Activated T-helper 17 cell treated with anti-CD3 and anti-CD28 coated beads, Interleukin-2, amount 50 U/mL, for 72 hours (primary cell): ENCODE data around the gene CBFB. TPM values are rescaled to one million over a fixed set of nuclear protein-coding genes. Genes with fewer than 3 reads are reported as not detected.

ENCODE experiments used
- ATAC-seq: fragments of 150-1000 bp; cut with Tn5 transposase; replicated peaks from 2 replicates; pipeline ENCODE4 v1.10.0; 2021; ENCODE audit warnings: mild to moderate bottlenecking, moderate library complexity
- H3K27ac Mint-ChIP-seq: one replicate; pipeline ENCODE4 v1.8.0; 2022; ENCODE audit warnings: mixed read lengths
- H3K27me3 Mint-ChIP-seq: one replicate; pipeline ENCODE4 v1.8.0; 2022; ENCODE audit warnings: mixed read lengths
- H3K36me3 Mint-ChIP-seq: one replicate; pipeline ENCODE4 v1.8.0; 2022; ENCODE audit warnings: low read depth, mild to moderate bottlenecking, mixed read lengths
- H3K4me1 Mint-ChIP-seq: one replicate; pipeline ENCODE4 v1.8.0; 2022; ENCODE audit warnings: mixed read lengths
- H3K4me3 Mint-ChIP-seq: one replicate; pipeline ENCODE4 v1.8.0; 2022; ENCODE audit warnings: mild to moderate bottlenecking, mixed read lengths
- H3K9me3 Mint-ChIP-seq: one replicate; pipeline ENCODE4 v1.8.0; 2022; ENCODE audit warnings: mixed read lengths
- total RNA-seq, 2 donors: library from RNA; stranded (reverse); gene quantifications; one replicate each; pipeline ENCODE4 v1.2.3, GENCODE V29; 2022

CBFB gene
- total RNA-seq, 2 donors from 2014 or later, result 115 to 214 TPM

DNA sequence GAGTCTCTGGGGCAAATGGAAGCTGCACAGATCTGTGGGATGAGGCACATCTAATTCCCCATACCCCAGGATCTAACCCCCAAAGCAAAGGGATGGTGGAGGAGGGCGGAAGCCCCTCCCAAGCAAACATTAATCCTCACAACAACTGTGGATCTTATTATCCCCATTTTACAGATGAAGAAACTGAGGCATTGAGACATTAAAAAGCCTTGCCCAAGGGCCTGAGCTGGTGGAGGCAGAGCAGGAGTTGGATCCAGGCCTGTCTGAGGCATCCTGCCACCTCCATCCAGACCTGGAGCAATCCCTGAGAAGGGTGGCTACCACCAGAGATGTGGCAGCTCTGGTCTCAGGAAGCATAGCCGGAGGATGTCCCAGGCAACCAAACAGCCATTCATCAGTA, 17.7 kb upstream of the CBFB start:
- peaks cover 11% of the 10 kb centered on the region for H3K36me3 Mint-ChIP-seq
- H3K9me3 Mint-ChIP-seq, result no peaks in the 10 kb centered on the region
- no peaks in the 10 kb centered on the region for H3K27me3 Mint-ChIP-seq
- ATAC-seq, result no peak
- H3K4me3 Mint-ChIP-seq, result peak overlapping the region; percentile 84
- H3K27ac Mint-ChIP-seq, result peak overlapping the region; percentile 7
- peaks cover 14% of the 10 kb centered on the region for H3K4me1 Mint-ChIP-seq

DNA sequence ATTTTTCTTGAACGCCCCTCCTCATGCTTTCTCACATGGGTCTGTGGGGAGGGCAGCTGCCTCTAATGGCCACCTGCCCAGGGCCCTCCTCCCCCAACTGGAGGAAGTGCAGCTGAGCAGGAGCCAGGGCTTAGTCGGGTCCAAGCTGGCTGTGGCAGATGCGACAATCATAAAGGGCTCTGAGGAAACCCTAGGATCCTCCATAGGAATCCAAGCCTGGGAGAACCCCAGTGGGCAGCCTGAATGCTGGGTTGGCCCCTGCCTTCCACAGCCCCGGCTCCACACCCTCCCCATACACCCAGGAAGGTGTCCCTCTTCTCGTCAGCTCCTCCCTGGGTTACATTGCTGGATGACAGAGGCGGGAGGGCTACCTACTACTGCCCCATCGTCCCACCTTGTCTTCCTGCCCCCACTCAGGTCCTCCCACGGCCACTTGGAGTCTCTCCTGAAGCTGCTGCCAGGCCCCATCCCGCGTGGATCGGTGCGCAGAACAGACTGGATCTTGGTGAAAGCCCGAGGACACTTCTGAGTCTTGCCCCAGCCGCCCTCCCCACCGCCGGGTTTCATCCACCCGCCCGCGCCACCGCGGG, 15.6 kb upstream of the CBFB start:
- peaks cover 11% of the 10 kb centered on the region for H3K36me3 Mint-ChIP-seq
- ATAC-seq, result peak; percentile 2
- H3K27me3 Mint-ChIP-seq, result no peaks in the 10 kb centered on the region
- peak overlapping the region; percentile 84 for H3K4me3 Mint-ChIP-seq
- peak overlapping the region; percentile 89 for H3K27ac Mint-ChIP-seq
- H3K9me3 Mint-ChIP-seq, result no peaks in the 10 kb centered on the region
- H3K4me1 Mint-ChIP-seq, result peaks cover 9% of the 10 kb centered on the region

DNA sequence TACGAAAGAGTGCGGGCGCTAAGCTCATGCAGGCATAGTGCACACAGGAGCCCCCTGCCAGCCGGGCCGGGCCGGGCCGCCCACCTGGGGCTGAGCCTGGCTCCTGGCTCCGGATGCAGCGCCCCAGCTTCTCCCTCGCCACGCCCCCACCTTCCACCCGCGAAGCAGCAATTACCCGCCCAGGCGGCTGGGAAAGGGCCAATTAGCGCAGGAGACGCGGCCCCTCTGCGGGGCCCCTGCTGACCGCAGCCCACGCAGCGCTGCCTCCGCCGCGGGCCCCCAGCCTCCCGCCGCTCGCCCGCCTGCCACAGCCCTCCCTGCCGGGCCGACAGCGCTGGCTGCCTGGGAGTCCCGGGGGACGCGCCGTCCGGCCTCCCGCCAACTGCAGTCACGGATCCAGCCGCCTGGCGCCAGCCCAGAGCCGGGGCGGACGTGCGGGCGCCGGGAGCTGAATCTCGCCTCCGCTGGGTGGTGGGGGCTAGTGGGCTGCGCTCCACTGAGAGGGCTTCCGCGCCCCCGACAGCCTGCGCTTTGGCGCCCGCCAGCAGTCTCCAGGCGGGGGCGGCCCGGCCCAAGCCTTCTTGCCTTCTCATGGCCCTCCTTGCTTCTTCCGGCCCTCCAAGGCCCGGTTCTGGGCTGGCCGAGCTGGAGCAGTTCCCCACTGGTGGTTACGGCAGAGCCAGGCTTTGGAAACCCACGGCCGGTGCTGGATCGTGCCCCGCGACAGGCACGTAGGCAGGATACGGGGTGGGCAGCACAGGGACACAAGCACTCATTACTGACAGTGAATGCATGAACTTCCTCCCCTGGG, 14.9 kb upstream of the CBFB start:
- Mint-ChIP-seq H3K36me3 (peaks cover 11% of the 10 kb centered on the region), H3K27ac (peak overlapping the region; percentile 89), H3K4me1 (peaks cover 9% of the 10 kb centered on the region), H3K27me3 (no peaks in the 10 kb centered on the region), H3K4me3 (peak overlapping the region; percentile 84), H3K9me3 (no peaks in the 10 kb centered on the region)
- ATAC-seq, result peak; percentile 66

DNA sequence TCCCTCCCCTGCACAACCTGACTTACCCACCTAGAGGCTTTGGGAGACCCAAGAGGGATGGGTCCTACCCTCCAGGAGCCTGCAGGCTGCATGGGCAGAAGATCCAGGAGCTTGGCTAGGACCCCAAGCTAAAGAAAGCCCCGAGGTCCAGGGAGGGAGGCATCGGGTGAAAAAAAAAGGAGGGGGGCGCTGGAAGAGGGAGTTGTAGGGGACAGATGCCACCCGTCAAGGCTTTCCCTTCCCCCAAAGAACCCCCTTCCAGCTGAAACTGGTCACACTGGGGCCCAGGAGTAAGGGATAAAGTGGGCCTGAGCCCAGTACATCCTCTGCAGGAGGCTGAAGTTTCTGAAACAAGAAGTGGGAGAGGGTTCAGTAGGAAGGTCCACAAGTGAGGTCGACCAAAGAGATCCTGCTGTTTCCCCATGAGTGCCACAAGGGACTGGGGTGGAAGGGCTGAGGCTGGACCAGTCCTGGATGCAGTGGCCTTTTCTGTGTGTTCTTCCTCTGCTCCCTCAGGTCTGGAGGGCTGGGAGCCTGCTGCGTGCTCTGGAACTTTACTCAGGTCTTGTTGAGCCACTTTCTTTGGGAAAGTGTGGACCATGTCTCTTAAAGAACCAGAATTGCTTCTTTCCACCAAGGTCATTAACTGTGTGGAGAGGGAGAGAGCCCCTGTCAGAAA, 14.2 kb upstream of the CBFB start:
- no peak for ATAC-seq

GRCh38 chr16:67015313-67015731, 13.6 kb upstream of the CBFB start:
- no peaks in the 10 kb centered on the region for H3K27me3 Mint-ChIP-seq
- H3K4me1 Mint-ChIP-seq, result peaks cover 9% of the 10 kb centered on the region
- H3K36me3 Mint-ChIP-seq, result peaks cover 11% of the 10 kb centered on the region
- peak overlapping the region; percentile 84 for H3K4me3 Mint-ChIP-seq
- no peaks in the 10 kb centered on the region for H3K9me3 Mint-ChIP-seq
- H3K27ac Mint-ChIP-seq, result no peak overlapping the region
- ATAC-seq, result no peak

More for the DNA sequence above, 14.2 kb upstream of the CBFB start:
- H3K36me3 Mint-ChIP-seq, result peaks cover 11% of the 10 kb centered on the region
- H3K27ac Mint-ChIP-seq, result peak overlapping the region; percentile 87
- H3K4me3 Mint-ChIP-seq, result peak overlapping the region; percentile 84
- no peaks in the 10 kb centered on the region for H3K27me3 Mint-ChIP-seq
- H3K9me3 Mint-ChIP-seq, result no peaks in the 10 kb centered on the region
- peaks cover 9% of the 10 kb centered on the region for H3K4me1 Mint-ChIP-seq

DNA sequence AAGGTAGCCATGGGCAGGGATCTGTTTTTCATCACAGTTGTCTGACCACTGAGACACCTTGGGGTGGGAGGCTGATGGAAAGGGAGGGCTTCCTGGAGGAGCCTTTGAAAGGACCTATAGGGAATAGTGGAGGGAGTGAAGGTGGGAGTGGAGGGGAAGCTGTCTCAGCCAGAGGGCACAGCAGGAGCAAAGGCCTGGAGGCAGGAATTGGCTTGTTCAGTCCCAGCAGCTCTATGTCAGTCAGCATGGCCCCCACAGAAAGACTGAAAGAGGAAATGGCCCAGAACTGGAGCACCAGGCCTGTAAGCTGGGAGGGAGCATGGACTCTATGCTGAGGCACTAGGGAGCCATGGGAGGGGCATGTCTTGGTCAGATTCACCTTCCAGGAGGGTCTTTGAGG, 12.8 kb upstream of the CBFB start:
- peaks cover 5% of the 10 kb centered on the region for H3K36me3 Mint-ChIP-seq
- ATAC-seq, result no peak
- no peaks in the 10 kb centered on the region for H3K27me3 Mint-ChIP-seq

DNA sequence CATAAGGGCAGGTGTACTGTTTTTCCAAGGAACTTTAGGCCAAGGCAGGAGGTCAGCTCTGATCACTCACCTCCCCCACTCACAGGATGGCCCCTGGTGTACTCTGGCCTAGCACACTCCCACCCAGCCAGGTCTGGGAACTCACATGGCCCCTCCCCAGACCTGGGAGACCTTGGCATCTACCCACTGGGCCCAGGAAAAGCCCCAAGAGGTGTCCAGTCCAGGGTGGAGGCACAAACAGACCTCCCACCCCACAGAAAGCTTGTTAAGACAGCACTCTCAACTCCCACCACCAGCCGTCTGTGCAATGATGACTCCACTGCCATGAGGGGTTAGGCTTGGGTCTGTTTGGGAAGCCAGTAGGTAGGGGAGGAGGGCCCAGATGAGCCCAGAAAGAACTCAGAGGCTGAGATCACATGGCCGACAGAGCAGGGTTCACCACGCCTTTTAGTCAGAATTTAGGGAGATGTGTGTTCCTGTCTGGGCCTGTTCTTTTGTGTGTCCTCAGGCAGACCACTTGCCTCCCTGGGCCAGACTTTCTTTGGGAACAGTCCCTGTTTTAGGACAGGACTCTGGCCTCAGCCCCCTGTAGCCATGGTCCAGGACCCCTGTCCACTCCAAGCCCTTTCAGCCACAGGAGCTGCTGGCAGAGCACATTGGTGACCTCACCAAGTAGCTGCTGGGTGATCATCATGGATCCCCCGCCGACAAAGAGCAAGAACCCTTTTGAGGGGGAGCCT, 12.1 kb upstream of the CBFB start:
- ATAC-seq, result no peak
- Mint-ChIP-seq H3K27me3 (no peaks in the 10 kb centered on the region), H3K4me1 (peaks cover 7% of the 10 kb centered on the region), H3K4me3 (no peak overlapping the region), H3K9me3 (no peaks in the 10 kb centered on the region), H3K36me3 (peaks cover 5% of the 10 kb centered on the region), H3K27ac (peak overlapping the region; percentile 32)

More for the DNA sequence above, 12.8 kb upstream of the CBFB start:
- H3K4me3 Mint-ChIP-seq, result no peak overlapping the region
- H3K4me1 Mint-ChIP-seq, result peaks cover 7% of the 10 kb centered on the region
- H3K27ac Mint-ChIP-seq, result peak overlapping the region; percentile 32
- H3K9me3 Mint-ChIP-seq, result no peaks in the 10 kb centered on the region

DNA sequence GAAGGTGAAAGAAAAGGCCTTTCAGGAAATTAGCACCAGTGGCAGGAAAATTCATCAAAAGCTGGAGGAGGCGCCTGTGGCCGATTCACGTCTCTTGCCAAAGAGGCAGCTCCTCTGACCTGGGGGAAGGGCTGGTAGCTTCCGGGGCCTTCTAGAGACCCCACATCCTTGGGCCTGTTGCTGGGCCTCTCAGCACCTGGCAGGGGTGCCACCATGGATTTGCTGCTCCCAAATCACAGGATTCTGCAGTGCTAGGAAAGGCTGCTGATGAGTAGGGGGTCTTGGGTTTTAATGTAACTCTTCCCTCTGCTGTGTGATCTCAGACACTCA, 11.6 kb upstream of the CBFB start:
- no peaks in the 10 kb centered on the region for H3K9me3 Mint-ChIP-seq
- no peak overlapping the region for H3K27ac Mint-ChIP-seq

DNA sequence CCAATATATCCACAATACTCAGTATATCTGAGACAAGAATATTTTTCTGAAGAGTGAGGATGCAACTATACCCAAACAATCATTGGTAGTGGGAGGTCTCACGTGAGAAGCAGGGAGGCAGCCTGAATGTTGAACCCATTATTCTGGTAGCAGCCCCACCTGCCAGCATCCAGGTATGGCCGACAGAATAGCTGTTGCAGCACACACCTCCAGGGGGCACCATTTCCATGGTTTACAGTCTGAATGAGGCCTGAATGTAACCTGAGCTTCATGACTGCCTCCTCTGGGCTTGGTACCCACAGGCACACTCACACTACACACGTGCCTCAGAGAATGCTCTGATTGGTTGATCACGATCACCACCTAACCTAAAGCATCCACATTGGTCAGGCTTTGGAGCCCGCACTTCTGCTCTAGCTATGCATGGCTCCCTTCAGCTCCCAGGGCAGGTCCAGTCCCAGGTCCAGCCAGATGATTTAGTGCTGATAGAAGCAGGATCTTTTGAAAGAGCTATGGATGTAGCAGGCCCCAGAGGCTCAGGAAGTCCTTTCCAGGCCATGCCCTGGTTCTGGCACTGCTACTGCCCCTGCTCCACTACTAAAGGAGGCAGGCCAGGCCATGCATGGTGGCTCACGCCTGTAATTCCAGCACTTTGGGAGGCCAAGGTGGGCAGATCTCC, 11.0 kb upstream of the CBFB start:
- peak; percentile 93 for ATAC-seq
- Mint-ChIP-seq H3K27ac (no peak overlapping the region), H3K27me3 (no peaks in the 10 kb centered on the region), H3K36me3 (peaks cover 4% of the 10 kb centered on the region), H3K4me3 (no peak overlapping the region), H3K9me3 (no peaks in the 10 kb centered on the region), H3K4me1 (peaks cover 6% of the 10 kb centered on the region)

More for the DNA sequence above, 11.6 kb upstream of the CBFB start:
- Mint-ChIP-seq H3K4me1 (peaks cover 7% of the 10 kb centered on the region), H3K4me3 (no peak overlapping the region), H3K27me3 (no peaks in the 10 kb centered on the region), H3K36me3 (peaks cover 5% of the 10 kb centered on the region)
- ATAC-seq, result no peak

GRCh38 chr16:67019171-67019570, 9.8 kb upstream of the CBFB start:
- no peak for ATAC-seq
- Mint-ChIP-seq H3K9me3 (no peaks in the 10 kb centered on the region), H3K27me3 (no peaks in the 10 kb centered on the region), H3K36me3 (no peaks in the 10 kb centered on the region), H3K4me1 (peaks cover 3% of the 10 kb centered on the region), H3K4me3 (no peak overlapping the region), H3K27ac (no peak overlapping the region)

DNA sequence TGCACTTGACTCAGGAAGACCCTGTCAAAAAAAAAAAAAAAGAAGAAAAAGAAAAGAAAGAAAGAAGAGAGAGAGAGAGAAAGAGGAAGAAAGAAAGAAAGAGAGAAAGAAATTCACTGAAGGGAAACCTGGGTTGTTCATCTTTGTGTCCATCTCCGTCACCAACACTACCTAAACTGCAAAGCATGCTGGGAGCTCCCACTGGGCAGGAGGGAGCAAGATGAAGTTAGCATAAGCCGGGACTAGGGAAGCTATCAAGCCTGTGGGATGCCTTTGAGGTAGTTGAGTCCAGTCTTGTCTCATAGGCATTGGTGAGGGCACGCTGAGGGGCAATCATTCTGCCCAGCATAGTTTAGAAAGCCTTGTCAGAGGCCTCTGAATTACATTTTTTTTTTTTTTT, 7.6 kb upstream of the CBFB start:
- peaks cover 3% of the 10 kb centered on the region for H3K4me1 Mint-ChIP-seq
- H3K27ac Mint-ChIP-seq, result no peak overlapping the region
- no peaks in the 10 kb centered on the region for H3K27me3 Mint-ChIP-seq
- no peaks in the 10 kb centered on the region for H3K36me3 Mint-ChIP-seq
- no peaks in the 10 kb centered on the region for H3K9me3 Mint-ChIP-seq
- H3K4me3 Mint-ChIP-seq, result no peak overlapping the region
- ATAC-seq, result no peak

GRCh38 chr16:67022531-67023214, 6.3 kb upstream of the CBFB start:
- H3K27ac Mint-ChIP-seq, result peak overlapping the region; percentile 51
- peaks cover 3% of the 10 kb centered on the region for H3K4me1 Mint-ChIP-seq
- no peaks in the 10 kb centered on the region for H3K27me3 Mint-ChIP-seq
- H3K4me3 Mint-ChIP-seq, result no peak overlapping the region
- H3K36me3 Mint-ChIP-seq, result no peaks in the 10 kb centered on the region
- H3K9me3 Mint-ChIP-seq, result no peaks in the 10 kb centered on the region
- ATAC-seq, result no peak

DNA sequence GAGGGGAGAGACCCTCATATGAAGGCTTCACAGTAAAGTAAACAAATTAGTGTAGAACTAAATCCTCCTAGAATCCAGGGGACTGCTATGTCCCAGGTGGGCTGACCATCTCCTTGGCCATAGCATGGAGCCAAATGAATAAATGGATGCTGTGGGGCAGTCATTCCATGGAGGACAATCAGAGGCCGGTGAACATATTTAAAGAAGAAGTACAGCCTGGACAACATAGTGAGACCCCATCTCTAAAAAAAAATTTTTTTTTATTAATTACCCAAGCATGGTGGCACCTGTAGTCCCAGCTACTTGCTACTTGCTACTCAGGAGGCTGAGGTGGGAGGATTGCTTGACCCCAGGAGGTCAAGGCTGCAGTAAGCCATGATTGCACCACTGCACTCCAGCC, 5.3 kb upstream of the CBFB start:
- Mint-ChIP-seq H3K36me3 (no peaks in the 10 kb centered on the region), H3K4me3 (no peak overlapping the region), H3K9me3 (no peaks in the 10 kb centered on the region), H3K27me3 (no peaks in the 10 kb centered on the region), H3K4me1 (peaks cover 3% of the 10 kb centered on the region), H3K27ac (peak overlapping the region; percentile 52)
- no peak for ATAC-seq
